ENCODE measurements around the gene CPLX3. TPM values are rescaled to one million over a fixed set of nuclear protein-coding genes. Genes with fewer than 3 reads are reported as not detected.

Gene CPLX3
- total and polyA plus RNA-seq, 2 of the 8 experiments (the other 6 are each of a cell fraction or from before 2014, with no cell fraction given) = 0.17 TPM; not detected in 1

GRCh38 chr15:74778599-74778970 is 47.8 kb upstream of the CPLX3 start (continued):
- TF ChIP-seq CHD7 (IDR thresholded peaks at IDR 0.05; ENCODE audit: insufficient replicate concordance, low read length) (no peak), CHD2 (IDR thresholded peaks at IDR 0.05; ENCODE audit: low read length) (no peak), POLR2A (IDR thresholded peaks at IDR 0.05; ENCODE audit: control extremely low read depth in 1 of 2, low read depth in 2 of 2, low read length in 2 of 2) (no peak), EP300 (IDR thresholded peaks at IDR 0.05; ENCODE audit: borderline replicate concordance in 1 of 2, low read depth in 2 of 2, low read length in 2 of 2) (no peak), CBX8 (IDR thresholded peaks at IDR 0.05; ENCODE audit: borderline replicate concordance, low read depth, low read length) (no peak), CEBPB (IDR thresholded peaks at IDR 0.05; ENCODE audit: low read depth, low read length) (no peak), NANOG (IDR thresholded peaks at IDR 0.05; ENCODE audit: insufficient read depth, low read depth, low read length, poor library complexity, severe bottlenecking) (no peak), HDAC2 (IDR thresholded peaks at IDR 0.05; ENCODE audit: borderline replicate concordance in 1 of 2, low read depth in 2 of 2, low read length in 2 of 2) (no peak), CREB1 (IDR thresholded peaks at IDR 0.05) (no peak), SP2 (IDR thresholded peaks at IDR 0.05; ENCODE audit: low read length) (no peak), TCF12 (IDR thresholded peaks at IDR 0.05; ENCODE audit: low read depth, low read length) (no peak), PHF8 (conservative IDR thresholded peaks at IDR 0.05; ENCODE audit: low read depth, low read length) (no peak), BRCA1 (IDR thresholded peaks at IDR 0.05; ENCODE audit: low read depth, low read length) (no peak)

All from H1 (cell line).